GM10266 (cell line): Measurements from ENCODE around the gene ZMYM4.

ENCODE experiments used
- DNase-seq: peaks from one replicate; pipeline ENCODE4 v3.0.0; 2012; ENCODE audit errors: extremely low spot score
- CTCF ChIP-seq: IDR thresholded peaks from 2 replicates; pipeline ENCODE4 v1.5.1; 2012; ENCODE audit warnings: mild to moderate bottlenecking, low read depth; ENCODE audit not compliant: control insufficient read depth, insufficient read depth; ENCODE audit errors: missing control alignments

ZMYM4 gene

GRCh38 chr1:35443768-35444518, 175.4 kb downstream of the ZMYM4 start:
- DNase-seq: no peak

GRCh38 chr1:35444519-35444774, 175.9 kb downstream of the ZMYM4 start:
- no peak for TF ChIP-seq CTCF
- DNase-seq: no peak

More at GRCh38 chr1:35443768-35444518, 175.4 kb downstream of the ZMYM4 start:
- peak; percentile 30 for TF ChIP-seq CTCF

GRCh38 chr1:35447278-35447677, 178.8 kb downstream of the ZMYM4 start:
- TF ChIP-seq CTCF: no peak

GRCh38 chr1:35448344-35448801, 179.9 kb downstream of the ZMYM4 start:
- no peak for DNase-seq
- TF ChIP-seq CTCF: no peak

More at GRCh38 chr1:35447278-35447677, 178.8 kb downstream of the ZMYM4 start:
- no peak for DNase-seq

- no peak for TF ChIP-seq CTCF
- no peak for DNase-seq
Measured at GRCh38 chr1:35449334-35450008, 181.0 kb downstream of the ZMYM4 start.

- peak; percentile 65 for DNase-seq
Measured at GRCh38 chr1:35451125-35451528, 182.6 kb downstream of the ZMYM4 start.

More at GRCh38 chr1:35451125-35451528, 182.6 kb downstream of the ZMYM4 start:
- peak; percentile 90 for TF ChIP-seq CTCF
